Mesendoderm (in vitro differentiated cells): ENCODE data around the gene CHCT1.

Experiments
- DNase-seq: peaks from one replicate; pipeline ENCODE4 v3.0.0; 2013
- H2AK5ac ChIP-seq: 2 replicates; pipeline ENCODE4 v1.6.1; 2013; ENCODE audit warnings: low read length, inconsistent platforms
- H2BK120ac ChIP-seq: 2 replicates; pipeline ENCODE4 v1.6.1; 2013; ENCODE audit warnings: low read depth, mild to moderate bottlenecking, low read length, moderate library complexity, mixed read lengths
- H2BK15ac ChIP-seq: replicated peaks from 2 replicates; pipeline ENCODE4 v1.6.1; 2013; ENCODE audit warnings: low read depth, mild to moderate bottlenecking, moderate library complexity
- H2BK5ac ChIP-seq: 2 replicates; pipeline ENCODE4 v1.6.1; 2013; ENCODE audit warnings: low read length, inconsistent platforms
- H3K18ac ChIP-seq: 2 replicates; pipeline ENCODE4 v1.6.1; 2013; ENCODE audit warnings: mild to moderate bottlenecking, low read length, mixed read lengths
- H3K23ac ChIP-seq: one replicate; pipeline ENCODE4 v1.6.1; 2013; ENCODE audit warnings: low read length
- H3K27ac ChIP-seq: 2 replicates; pipeline ENCODE4 v1.5.1; 2013; ENCODE audit warnings: low read depth, mild to moderate bottlenecking, inconsistent platforms, low read length, moderate library complexity
- H3K27me3 ChIP-seq: 2 replicates; pipeline ENCODE4 v1.6.1; 2013; ENCODE audit warnings: low read length, control low read depth, mild to moderate bottlenecking, inconsistent platforms; ENCODE audit not compliant: insufficient read depth, poor library complexity
- H3K36me3 ChIP-seq: 2 replicates; pipeline ENCODE4 v1.6.1; 2013; ENCODE audit warnings: low read length, inconsistent platforms; ENCODE audit not compliant: control insufficient read depth, insufficient read depth
- H3K4ac ChIP-seq: one replicate; pipeline ENCODE4 v1.6.1; 2013; ENCODE audit warnings: low read depth, mild to moderate bottlenecking, low read length, moderate library complexity
- H3K4me1 ChIP-seq: 2 replicates; pipeline ENCODE4 v1.6.1; 2013; ENCODE audit warnings: low read depth, low read length, inconsistent platforms; ENCODE audit not compliant: control insufficient read depth
- H3K4me2 ChIP-seq: 2 replicates; pipeline ENCODE4 v1.6.1; 2013; ENCODE audit warnings: low read length
- H3K4me3 ChIP-seq: 2 replicates; pipeline ENCODE4 v1.5.1; 2013; ENCODE audit warnings: mild to moderate bottlenecking, low read length
- H3K56ac ChIP-seq: one replicate; pipeline ENCODE4 v1.6.1; 2013; ENCODE audit warnings: low read length
- H3K79me1 ChIP-seq: 2 replicates; pipeline ENCODE4 v1.6.1; 2013; ENCODE audit warnings: low read length, inconsistent platforms
- H3K79me2 ChIP-seq: 2 replicates; pipeline ENCODE4 v1.6.1; 2013; ENCODE audit warnings: mild to moderate bottlenecking, low read length; ENCODE audit not compliant: control insufficient read depth, insufficient read depth
- H3K9ac ChIP-seq: 2 replicates; pipeline ENCODE4 v1.6.1; 2013; ENCODE audit warnings: low read length, inconsistent platforms
- H4K5ac ChIP-seq: one replicate; pipeline ENCODE4 v1.6.1; 2013; ENCODE audit warnings: low read length
- H4K8ac ChIP-seq: one replicate; pipeline ENCODE4 v1.6.1; 2013; ENCODE audit warnings: low read depth, mild to moderate bottlenecking, control low read depth, low read length, moderate library complexity
- WGBS: extraction: QIAGEN DNeasy Blood & Tissue Kit; methylation state at CpG from one replicate; pipeline ENCODE4 v1.1.7; 2013; ENCODE audit warnings: low lambda C conversion rate, missing lambda C conversion rate; ENCODE audit not compliant: insufficient coverage; ENCODE audit errors: extremely low coverage; 5-methylcytosine and 5-hydroxymethylcytosine counted together

CHCT1 gene

GRCh38 chr17:60468371-60468770, 46.1 kb downstream of the CHCT1 start:
- Histone ChIP-seq H3K23ac (no peak overlapping the region), H3K4me2 (no peak overlapping the region), H3K36me3 (no peaks in the 10 kb centered on the region), H3K4me1 (no peaks in the 10 kb centered on the region), H3K79me1 (no peaks in the 10 kb centered on the region), H3K27ac (no peak overlapping the region), H3K9ac (no peak overlapping the region), H2BK120ac (no peak overlapping the region), H3K18ac (no peak overlapping the region), H4K5ac (no peak overlapping the region), H3K4me3 (no peak overlapping the region), H3K56ac (no peak overlapping the region), H3K4ac (no peak overlapping the region), H3K27me3 (no peaks in the 10 kb centered on the region), H2AK5ac (no peak overlapping the region), H2BK5ac (no peak overlapping the region), H4K8ac (no peak overlapping the region), H2BK15ac (no peak overlapping the region), H3K79me2 (no peaks in the 10 kb centered on the region)
- no peak for DNase-seq

GRCh38 chr17:60471451-60471850, 49.2 kb downstream of the CHCT1 start:
- Histone ChIP-seq H3K9ac (no peak overlapping the region), H2AK5ac (no peak overlapping the region), H2BK120ac (no peak overlapping the region), H3K27ac (no peak overlapping the region), H3K4me2 (no peak overlapping the region), H3K27me3 (no peaks in the 10 kb centered on the region), H3K4me1 (no peaks in the 10 kb centered on the region), H2BK15ac (no peak overlapping the region), H3K79me2 (no peaks in the 10 kb centered on the region), H3K56ac (no peak overlapping the region), H3K36me3 (no peaks in the 10 kb centered on the region), H3K4me3 (no peak overlapping the region), H2BK5ac (no peak overlapping the region), H3K18ac (no peak overlapping the region), H4K5ac (no peak overlapping the region), H4K8ac (no peak overlapping the region), H3K79me1 (no peaks in the 10 kb centered on the region), H3K23ac (no peak overlapping the region), H3K4ac (no peak overlapping the region)
- DNase-seq, result no peak
- WGBS, result no CpG with 5 or more reads among the region's 4 CpGs

DNA sequence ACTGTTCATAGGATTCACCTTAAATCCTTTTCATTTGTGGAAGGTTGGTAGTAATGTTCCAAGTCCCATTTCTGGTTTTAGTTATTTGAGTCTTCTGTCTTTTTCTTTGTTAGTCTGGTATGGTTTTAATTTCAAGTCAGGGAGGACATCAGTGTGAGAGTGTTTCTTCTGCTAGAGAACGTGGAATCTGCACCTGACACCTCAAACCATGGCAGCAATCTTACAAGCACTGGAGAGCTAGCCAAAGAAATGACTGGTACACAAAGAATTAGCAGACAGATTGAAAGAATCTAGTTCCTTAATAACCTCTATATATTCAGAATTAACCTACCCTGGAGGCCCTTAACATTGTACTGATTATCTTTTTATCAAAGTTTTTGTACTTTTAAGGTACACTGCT, 50.2 kb downstream of the CHCT1 start:
- H3K18ac ChIP-seq, result no peak overlapping the region
- H4K5ac ChIP-seq, result no peak overlapping the region
- H3K4me1 ChIP-seq, result no peaks in the 10 kb centered on the region
- no CpG with 5 or more reads among the region's 1 CpG for WGBS
- no peak overlapping the region for H3K27ac ChIP-seq
- DNase-seq, result no peak
- H3K36me3 ChIP-seq, result no peaks in the 10 kb centered on the region
- no peak overlapping the region for H2BK5ac ChIP-seq
- H4K8ac ChIP-seq, result no peak overlapping the region
- no peak overlapping the region for H3K23ac ChIP-seq
- H2BK120ac ChIP-seq, result no peak overlapping the region
- no peak overlapping the region for H3K56ac ChIP-seq
- no peaks in the 10 kb centered on the region for H3K79me1 ChIP-seq
- H3K4me2 ChIP-seq, result no peak overlapping the region
- H3K79me2 ChIP-seq, result no peaks in the 10 kb centered on the region
- no peak overlapping the region for H3K9ac ChIP-seq
- no peak overlapping the region for H2AK5ac ChIP-seq
- H3K4me3 ChIP-seq, result no peak overlapping the region
- H3K27me3 ChIP-seq, result no peaks in the 10 kb centered on the region
- H2BK15ac ChIP-seq, result no peak overlapping the region
- H3K4ac ChIP-seq, result no peak overlapping the region

- Histone ChIP-seq H3K27me3 (no peaks in the 10 kb centered on the region), H4K5ac (no peak overlapping the region), H3K4me2 (no peak overlapping the region), H3K27ac (no peak overlapping the region), H2BK15ac (no peak overlapping the region), H3K79me1 (no peaks in the 10 kb centered on the region), H3K36me3 (no peaks in the 10 kb centered on the region), H4K8ac (no peak overlapping the region), H3K18ac (no peak overlapping the region), H3K79me2 (no peaks in the 10 kb centered on the region), H3K23ac (no peak overlapping the region), H3K4me3 (no peak overlapping the region), H2AK5ac (no peak overlapping the region), H3K9ac (no peak overlapping the region), H3K56ac (no peak overlapping the region), H2BK5ac (no peak overlapping the region), H2BK120ac (no peak overlapping the region), H3K4ac (no peak overlapping the region), H3K4me1 (no peaks in the 10 kb centered on the region)
- DNase-seq, result no peak
Measured at GRCh38 chr17:60473788-60474187, 51.5 kb downstream of the CHCT1 start.
